Stimulated activated CD8-positive, alpha-beta memory T cell treated with anti-CD3 and anti-CD28 coated beads, Interleukin-7, amount 100 ng/mL, for 48 hours (primary cell): ENCODE measurements around the gene FAM236A.
"Not testable (repeated sequence)": the region's sequence is repeated elsewhere in the genome, so short reads cannot be mapped to it uniquely, and the experiment has no call there.

Experiments used
- DNase-seq, 2 donors: peaks; one replicate each; pipeline ENCODE4 v3.0.0-alpha.2; 2020; ENCODE audit warnings: low read depth in 1 of 2; ENCODE audit errors: extremely low read depth in 1 of 2

The FAM236A gene

DNA sequence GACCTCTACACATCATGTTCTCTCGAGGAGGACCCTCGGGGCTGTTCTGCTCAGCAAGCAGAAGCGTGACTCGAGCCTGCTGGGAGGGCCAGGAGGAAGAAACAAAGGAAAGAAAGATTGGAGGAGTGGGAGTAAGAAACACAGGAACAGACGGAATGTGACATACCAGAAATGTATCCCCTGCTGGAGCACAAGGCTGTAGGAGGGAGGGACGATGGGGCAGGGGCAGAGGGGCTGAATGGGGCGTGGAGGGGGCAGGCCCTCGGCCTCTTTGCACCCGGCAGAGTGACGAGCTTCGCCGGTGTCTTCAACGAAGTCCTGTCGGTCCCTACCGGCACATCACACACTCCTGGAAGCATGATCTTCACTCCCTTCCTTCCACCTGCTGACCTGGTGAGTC is at the start of gene FAM236A:
Gene FAM236A (plus strand): TSS at position 301 of the 400 bp plus-strand sequence. CDS start 57 bp downstream, at position 358.
- DNase-seq: not testable (repeated sequence)

DNA sequence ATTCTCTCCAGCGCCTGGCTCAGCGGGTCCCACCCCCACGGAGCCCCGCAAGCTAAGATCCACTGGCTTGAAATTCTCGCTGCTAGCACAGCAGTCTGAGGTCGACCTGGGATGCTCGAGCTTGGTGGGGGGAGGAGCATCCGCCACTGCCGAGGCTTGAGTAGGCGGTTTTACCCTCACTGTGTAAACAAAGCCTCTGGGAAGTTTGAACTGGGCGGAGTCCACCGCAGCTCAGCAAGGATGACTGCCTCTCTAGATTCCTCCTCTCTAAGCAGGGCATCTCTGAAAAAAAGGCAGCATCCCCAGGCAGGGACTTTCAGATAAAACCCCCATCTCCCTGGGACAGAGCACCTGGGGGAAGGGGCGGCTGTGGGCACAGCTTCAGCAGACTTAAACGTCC is 48.3 kb upstream of the FAM236A start:
- not testable (repeated sequence) for DNase-seq

DNA sequence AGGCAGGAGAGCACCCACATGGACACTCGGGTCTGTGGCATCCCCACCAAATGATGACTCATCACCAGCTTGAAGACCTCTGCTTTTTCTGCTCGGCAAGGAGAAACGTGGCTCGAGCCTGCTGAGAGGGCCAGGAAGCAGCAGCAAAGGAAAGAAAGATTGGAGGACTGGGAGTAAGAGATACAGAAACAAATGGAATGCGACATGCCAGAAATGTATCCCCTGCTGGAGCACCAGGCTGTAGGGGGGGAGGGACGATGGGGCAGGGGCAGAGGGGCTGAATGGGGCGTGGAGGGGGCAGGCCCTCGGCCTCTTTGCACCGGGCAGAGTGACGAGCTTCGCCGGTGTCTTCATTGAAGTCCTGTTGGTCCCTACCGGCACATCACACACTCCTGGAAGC is 25.7 kb upstream of the FAM236A start, which contains the start of gene FAM236C:
Gene FAM236C (plus strand): TSS at position 301 of the 400 bp plus-strand sequence. CDS start 100 bp downstream, outside the sequence.
- not testable (repeated sequence) for DNase-seq

DNA sequence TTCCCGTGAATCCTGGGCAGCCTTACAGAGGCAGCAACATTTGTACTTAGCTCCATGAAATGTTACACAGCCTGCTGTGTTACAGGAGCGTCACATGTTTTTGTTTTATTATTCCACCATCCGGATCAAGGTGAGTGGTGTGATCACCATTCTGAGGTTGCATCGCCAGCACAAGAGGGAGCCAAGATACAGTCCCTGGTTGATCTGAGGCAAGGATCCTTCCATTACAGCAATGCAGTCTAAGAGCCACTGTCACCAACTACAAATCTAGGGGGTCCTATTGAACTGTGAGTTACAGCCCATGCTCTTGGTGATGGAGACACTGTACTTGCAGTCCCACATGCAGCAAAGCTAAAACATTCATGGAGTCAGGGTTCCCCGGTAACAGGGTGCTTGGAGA is 21.9 kb upstream of the FAM236A start:
- DNase-seq: not testable (repeated sequence)

DNA sequence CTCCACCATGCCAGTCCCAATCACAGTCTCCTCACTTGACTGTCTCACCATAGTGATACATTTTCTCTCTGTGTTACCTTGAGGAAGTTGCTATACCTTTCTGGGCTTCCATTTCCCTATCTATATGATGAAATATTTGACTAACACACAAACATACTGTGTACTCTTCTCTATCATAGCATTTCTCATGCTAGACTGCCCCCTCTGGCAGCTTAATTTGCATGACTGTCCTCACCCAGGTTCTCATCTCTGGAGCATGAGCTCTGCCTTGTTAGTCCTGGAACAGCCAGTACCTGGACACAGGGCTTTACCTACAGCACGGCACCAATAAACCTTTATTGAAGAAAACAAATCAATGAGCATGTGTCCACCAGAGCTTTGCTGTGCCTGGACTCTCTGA is 5.7 kb upstream of the FAM236A start:
- DNase-seq: not testable (repeated sequence)

DNA sequence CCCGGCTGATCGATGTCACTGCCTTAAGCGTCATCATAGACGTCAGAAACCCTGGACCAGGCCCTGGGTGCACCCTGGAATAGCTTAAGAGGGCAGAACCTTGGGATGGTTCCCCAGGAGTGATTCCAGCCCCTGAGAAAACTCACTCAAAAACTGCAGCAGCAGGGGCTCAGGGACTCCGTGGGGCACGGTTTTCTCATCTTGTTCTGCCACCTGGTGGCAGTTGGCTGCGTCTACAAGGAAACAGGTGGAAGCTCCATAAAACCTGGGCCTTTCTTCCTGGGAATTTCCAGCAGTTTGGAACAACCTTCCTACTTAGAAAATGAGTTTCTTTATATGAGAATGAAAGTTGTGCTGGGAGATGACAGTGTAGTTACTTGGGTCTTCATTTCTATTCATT is 1.6 kb upstream of the FAM236A start:
- not testable (repeated sequence) for DNase-seq

DNA sequence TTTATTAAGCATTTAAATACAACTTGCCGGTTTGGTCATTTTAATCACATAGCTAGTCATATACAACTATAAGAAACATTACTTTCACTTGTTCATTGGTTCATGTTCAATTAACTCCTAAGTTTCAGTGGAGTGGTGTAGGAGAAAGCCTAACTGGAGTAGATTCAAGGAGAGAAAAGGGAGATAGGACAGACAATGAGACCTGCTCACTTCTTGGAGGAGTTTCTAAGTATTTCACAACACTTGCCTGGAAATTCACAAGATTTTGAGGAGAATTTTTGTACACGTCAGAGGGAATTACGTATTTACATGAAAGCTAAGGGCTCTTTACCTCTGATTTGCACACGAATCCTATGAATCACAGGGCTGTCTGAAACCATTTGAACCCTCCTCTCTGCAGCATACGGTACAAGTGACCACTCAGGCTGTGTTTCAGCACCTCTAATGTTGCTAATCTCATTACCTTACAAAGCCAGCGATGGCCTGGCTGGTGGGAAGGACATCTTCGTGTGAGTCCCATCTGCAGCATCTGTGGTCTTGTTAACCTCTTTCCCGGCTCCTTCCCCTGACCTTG is 1.0 kb upstream of the FAM236A start:
- DNase-seq: not testable (repeated sequence)

DNA sequence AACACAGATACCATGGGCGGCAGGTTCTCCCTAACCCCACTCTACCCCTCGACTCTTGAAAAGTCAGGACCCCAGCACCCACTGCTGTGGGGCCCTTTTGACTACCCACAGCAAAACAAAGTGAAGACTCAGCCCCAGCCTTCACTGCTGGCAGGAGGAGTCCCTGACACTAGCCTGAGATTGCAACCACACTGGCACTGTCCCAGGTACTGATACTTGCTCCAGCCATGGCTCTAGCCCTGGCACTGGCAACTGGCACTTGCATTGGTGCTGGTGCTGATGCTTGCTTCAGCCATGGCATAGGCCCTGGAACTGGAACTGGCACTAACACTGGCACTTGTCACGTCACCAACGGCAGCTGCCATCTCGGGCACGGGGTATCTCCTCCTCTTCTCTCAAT is 4.3 kb downstream of the FAM236A start:
- DNase-seq: not testable (repeated sequence)

DNA sequence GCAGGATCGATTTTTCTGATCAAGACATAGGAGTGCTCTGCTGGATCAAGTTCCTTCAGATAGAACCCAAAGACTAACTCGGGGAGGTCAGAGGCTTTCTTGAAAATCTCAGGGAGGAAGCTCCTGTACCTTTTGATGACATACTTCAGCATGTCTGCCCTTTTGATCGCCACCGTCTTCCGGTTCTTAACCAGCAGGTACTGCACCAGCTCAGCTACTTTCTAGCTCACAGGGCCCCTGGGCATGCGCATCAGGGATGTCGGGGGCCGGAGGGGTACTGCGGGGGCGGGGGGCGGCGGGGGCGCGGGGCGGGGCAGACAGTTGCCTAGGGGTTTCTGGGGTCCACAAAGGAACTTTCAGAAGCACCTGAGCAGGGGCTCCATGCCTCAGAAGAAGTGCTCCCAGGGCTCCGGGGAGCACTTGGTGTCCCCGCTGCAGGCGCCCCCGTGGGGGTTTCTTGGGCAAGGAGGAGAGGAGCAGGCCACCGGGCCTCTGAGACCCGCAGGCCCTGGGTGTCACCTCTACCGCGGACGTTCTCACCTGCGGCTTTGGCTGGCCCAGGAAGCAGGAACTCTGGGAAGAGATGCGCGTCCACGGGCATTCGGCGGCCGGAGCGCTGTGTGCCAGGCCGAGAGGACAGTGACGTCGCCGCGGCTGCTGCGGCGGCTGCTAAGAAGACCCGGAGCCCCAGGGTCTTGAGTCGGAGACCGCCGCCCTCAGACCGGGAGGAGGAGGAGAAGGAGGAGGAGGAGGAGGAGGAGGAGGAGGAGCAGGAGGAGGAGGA is 5.2 kb downstream of the FAM236A start:
- DNase-seq: not testable (repeated sequence)

DNA sequence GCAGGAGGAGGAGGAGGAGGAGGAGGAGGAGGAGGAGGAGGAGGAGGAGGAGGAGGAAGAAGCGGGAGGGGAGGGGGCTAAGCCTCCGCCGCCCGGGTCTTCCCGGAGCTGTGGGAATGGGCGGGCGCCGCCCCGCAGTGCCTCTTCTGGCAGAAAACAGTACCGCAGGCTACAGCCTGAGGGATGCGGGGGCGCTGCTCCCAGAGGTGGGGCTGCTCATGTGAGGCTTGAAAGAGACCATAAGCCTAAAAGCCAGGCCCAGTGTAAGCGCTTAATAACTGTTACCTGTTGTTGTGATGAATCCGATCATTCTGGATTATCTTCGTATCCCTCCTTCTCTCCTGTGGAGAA is 5.8 kb downstream of the FAM236A start, which contains the start of gene DMRTC1:
Gene DMRTC1 (minus strand): TSS at position 19 of the 351 bp plus-strand sequence. CDS start 68,143 bp downstream, outside the sequence.
- not testable (repeated sequence) for DNase-seq

DNA sequence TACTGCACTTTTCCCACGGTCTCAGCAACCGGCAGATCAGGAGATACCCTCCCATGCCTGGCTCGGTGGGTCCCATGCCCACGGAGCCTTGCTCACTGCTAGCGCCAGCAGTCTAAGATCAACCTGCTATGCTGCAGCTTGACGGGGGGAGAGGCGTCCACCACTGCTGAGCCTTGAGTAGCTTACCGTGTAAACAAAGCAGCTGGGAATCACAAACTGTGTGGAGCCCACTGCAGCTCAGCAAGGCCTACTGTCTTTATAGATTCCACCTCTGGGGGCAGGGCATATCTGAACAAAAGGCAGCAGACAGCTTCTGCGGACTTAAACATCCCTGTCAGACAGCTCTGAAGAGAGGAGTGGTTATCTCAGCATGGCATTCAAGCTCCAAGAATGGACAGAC is 22.0 kb downstream of the FAM236A start:
- DNase-seq: not testable (repeated sequence)

DNA sequence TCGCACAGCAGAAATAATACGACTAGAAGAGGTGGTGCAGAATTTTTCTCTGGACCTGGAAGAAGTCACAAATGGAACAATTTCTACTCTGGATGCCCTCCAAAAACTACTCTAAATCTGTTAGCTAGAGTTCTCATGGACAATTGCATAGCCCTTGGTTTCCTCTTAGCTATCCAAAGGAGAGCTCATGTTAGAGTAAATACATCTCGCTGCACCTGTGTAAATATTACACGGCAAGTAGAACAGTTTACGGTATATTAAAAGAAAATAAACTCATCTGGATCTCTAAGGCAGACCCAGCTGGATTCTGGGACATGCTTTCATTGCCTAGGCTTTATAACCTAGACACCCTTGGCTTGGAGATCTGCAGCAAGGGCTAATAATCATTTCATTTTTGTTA is 33.9 kb downstream of the FAM236A start:
- DNase-seq: not testable (repeated sequence)

DNA sequence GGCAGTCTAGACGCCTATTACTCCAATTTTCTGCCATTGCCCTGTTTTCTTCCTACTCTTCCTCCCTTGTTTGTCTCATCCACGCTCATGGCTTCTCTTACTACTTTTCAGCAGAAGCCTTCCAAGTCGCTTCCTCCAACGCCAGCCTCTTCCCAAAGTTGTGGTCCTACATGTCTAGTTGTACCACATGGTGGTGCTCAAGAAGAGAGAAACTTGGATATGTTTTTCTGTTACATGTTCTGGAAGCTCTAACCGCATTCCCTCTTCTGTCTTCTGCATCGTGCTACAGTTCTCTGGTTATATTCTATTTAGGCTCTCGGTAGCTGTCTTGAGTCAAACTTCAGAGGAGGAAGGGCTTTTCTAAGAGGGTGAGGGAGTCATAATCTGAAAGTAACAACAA is 36.9 kb downstream of the FAM236A start:
- not testable (repeated sequence) for DNase-seq

DNA sequence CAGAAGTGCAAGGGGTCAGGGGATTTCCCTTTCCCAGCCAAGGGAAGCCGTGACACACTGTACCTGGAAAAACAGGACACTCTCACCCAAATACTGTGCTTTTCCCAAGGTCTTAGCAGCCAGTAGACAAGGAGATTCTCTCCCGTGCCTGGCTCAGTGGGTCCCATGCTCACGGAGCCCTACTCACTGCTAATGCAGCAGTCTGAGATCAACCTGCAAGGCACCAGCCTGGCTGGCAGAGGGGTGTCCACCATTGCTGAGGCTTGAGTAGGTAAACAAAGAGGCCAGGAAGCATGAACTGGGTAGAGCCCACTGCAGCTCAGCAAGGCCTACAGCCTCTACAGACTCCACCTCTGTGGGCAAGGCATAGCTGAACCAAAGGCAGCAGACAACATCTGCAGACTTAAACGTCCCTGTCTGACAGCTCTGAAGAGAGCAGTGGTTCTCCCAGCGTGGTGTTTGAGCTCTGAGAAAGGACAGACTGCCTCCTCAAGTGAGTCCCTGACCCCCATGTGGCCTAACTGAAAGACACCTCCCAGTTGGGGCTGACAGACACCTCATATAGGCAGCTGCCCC is 43.0 kb downstream of the FAM236A start:
- DNase-seq: not testable (repeated sequence)
